K562 (cell line): ENCODE data around the gene FMNL3. TPM values are rescaled to one million over a fixed set of nuclear protein-coding genes. Genes with fewer than 3 reads are reported as not detected.
A peak's percentile ranks its signal among the peaks of the same experiment; 100 is the strongest.

ENCODE experiments used
- BCL6 ChIP-seq: fragments of 250-450 bp; sonication (Bioruptor Pico); IDR thresholded peaks from 2 replicates; pipeline ENCODE4 v1.4.0; 2020
- BRF2 ChIP-seq: IDR thresholded peaks from 3 replicates; pipeline ENCODE4 v1.6.1; 2011; ENCODE audit warnings: borderline replicate concordance, mild to moderate bottlenecking; ENCODE audit not compliant: insufficient read length, insufficient read depth
- DMBX1 ChIP-seq: fragments of 250-450 bp; sonication (Bioruptor Pico); IDR thresholded peaks from 2 replicates; pipeline ENCODE4 v1.8.0; 2022; ENCODE audit warnings: inconsistent platforms, mild to moderate bottlenecking, moderate library complexity, borderline replicate concordance
- JUND ChIP-seq, 2 experiments: IDR thresholded peaks; 2 replicates in 1 of 2; 3 replicates in 1 of 2; pipeline ENCODE4 v1.6.1; 2011; ENCODE audit warnings: borderline replicate concordance in 2 of 2, low read depth in 2 of 2, low read length in 2 of 2, improper control_type of control experiment in 1 of 2, missing biosample characterization in 1 of 2, missing genetic modification characterization in 1 of 2, missing genetic modification reagents in 1 of 2
- MBD2 ChIP-seq: sonication (generic); IDR thresholded peaks from 2 replicates; pipeline ENCODE4 v1.6.1; 2016; ENCODE audit warnings: low read depth, borderline replicate concordance
- MED1 ChIP-seq: sonication (generic); formaldehyde crosslinking; IDR thresholded peaks from 2 replicates; pipeline ENCODE4 v1.8.1; 2023; ENCODE audit warnings: missing genetic modification reagents, borderline replicate concordance
- PCBP2 ChIP-seq: fragments of 200-400 bp; formaldehyde crosslinking; IDR thresholded peaks from 2 replicates; pipeline ENCODE4 v1.6.1; 2018; ENCODE audit warnings: low read length, low read depth, mild to moderate bottlenecking, moderate library complexity; ENCODE audit not compliant: poor library complexity, severe bottlenecking
- POLR2G ChIP-seq: fragments of 200-400 bp; formaldehyde crosslinking; IDR thresholded peaks from 2 replicates; pipeline ENCODE4 v1.6.1; 2017; ENCODE audit warnings: low read depth, mild to moderate bottlenecking, antibody characterized with exemption, low read length, moderate library complexity
- SMAD4 ChIP-seq: fragments of 250-450 bp; sonication (Bioruptor Pico); conservative IDR thresholded peaks from 2 replicates; pipeline ENCODE4 v1.8.0; 2021; ENCODE audit warnings: inconsistent platforms, mild to moderate bottlenecking, moderate library complexity
- ZBTB1 ChIP-seq: sonication (generic); formaldehyde crosslinking; IDR thresholded peaks from 2 replicates; pipeline ENCODE4 v1.8.1; 2023; ENCODE audit warnings: missing genetic modification reagents, low read depth, mild to moderate bottlenecking, borderline replicate concordance
- ZFP36 ChIP-seq: fragments of 150-350 bp; IDR thresholded peaks from 2 replicates; pipeline ENCODE4 v1.6.1; 2018; ENCODE audit warnings: low read length, low read depth; ENCODE audit not compliant: partially characterized antibody
- ZFP91 ChIP-seq: sonication (generic); formaldehyde crosslinking; IDR thresholded peaks from 2 replicates; pipeline ENCODE4 v1.8.0; 2022; ENCODE audit warnings: mild to moderate bottlenecking, missing genetic modification reagents
- ZNF12 ChIP-seq: sonication (generic); formaldehyde crosslinking; IDR thresholded peaks from 2 replicates; pipeline ENCODE4 v1.4.0; 2020; ENCODE audit warnings: mild to moderate bottlenecking, missing genetic modification reagents
- ZNF253 ChIP-seq: fragments of 250-450 bp; sonication (Bioruptor Pico); conservative IDR thresholded peaks from 2 replicates; pipeline ENCODE4 v1.6.1; 2021; ENCODE audit warnings: mild to moderate bottlenecking
- ZZZ3 ChIP-seq: fragments of 450-650 bp; IDR thresholded peaks from 2 replicates; pipeline ENCODE4 v1.6.1; 2016; ENCODE audit warnings: antibody characterized with exemption, mild to moderate bottlenecking, moderate library complexity
- polyA plus RNA-seq, 8 experiments: library from polyadenylated mRNA; depleted of rRNA in 4 of 8; stranded (reverse) in 5 of 8; unstranded in 3 of 8; fragments of >200 nt; fragmentation: Nextera tagmentation in 2 of 8; fragmentation: Illumina TruSeq in 1 of 8; extraction: Ambion mirVana in 2 of 8; extraction: Trizol in 1 of 8; gene quantifications; 2 replicates each; pipeline versions ENCODE4 v1.2.1 to v1.2.3, GENCODE V29; 2011 to 2014; ENCODE audit warnings: inconsistent platforms in 1 of 8, missing spikeins in 1 of 8
- total RNA-seq, 7 experiments: library from RNA; depleted of rRNA in 6 of 7; stranded (reverse); fragments of >200 nt in 6 of 7; fragmentation: Illumina TruSeq in 2 of 7; extraction: Trizol in 2 of 7; gene quantifications; 2 replicates each; pipeline versions ENCODE4 v1.2.1 to v1.2.3, GENCODE V29; 2011 to 2021; ENCODE audit warnings: low replicate concordance in 1 of 7
- TF ChIP-seq, protein P1 (sequence below), 3 experiments: fragments of 200-800 bp in 1 of 3; sonication (Bioruptor generic) in 1 of 3; sonication (generic) in 1 of 3; formaldehyde crosslinking in 1 of 3; IDR thresholded peaks; 2 replicates each; pipeline versions ENCODE4 v1.6.1 to v1.8.0; 2016 to 2022; ENCODE audit warnings: mild to moderate bottlenecking in 2 of 3, missing compliant biosample characterization in 2 of 3, missing genetic modification characterization in 2 of 3, missing genetic modification reagents in 1 of 3
- TF ChIP-seq, protein P2 (sequence below), 2 experiments: IDR thresholded peaks; 2 replicates each; pipeline ENCODE4 v1.6.1; 2011; ENCODE audit warnings: borderline replicate concordance in 1 of 2, control low read depth in 1 of 2, low read depth in 1 of 2, low read length in 1 of 2, mild to moderate bottlenecking in 1 of 2, mixed read lengths in 1 of 2, moderate library complexity in 1 of 2; ENCODE audit not compliant: insufficient read depth in 1 of 2, insufficient read length in 1 of 2, poor library complexity in 1 of 2, severe bottlenecking in 1 of 2; ENCODE audit errors: extremely low read depth in 1 of 2
- TF ChIP-seq, protein P3 (sequence below): sonication (generic); formaldehyde crosslinking; IDR thresholded peaks from 2 replicates; pipeline ENCODE4 v1.9.0; 2022; ENCODE audit warnings: mild to moderate bottlenecking, missing genetic modification reagents

The FMNL3 gene
- total and polyA plus RNA-seq, 9 of the 15 experiments (the other 6 are each of a cell fraction or from before 2014, with no cell fraction given) = 0.49 to 14.4 (median 6.8) TPM

- TF ChIP-seq, protein P1, sequence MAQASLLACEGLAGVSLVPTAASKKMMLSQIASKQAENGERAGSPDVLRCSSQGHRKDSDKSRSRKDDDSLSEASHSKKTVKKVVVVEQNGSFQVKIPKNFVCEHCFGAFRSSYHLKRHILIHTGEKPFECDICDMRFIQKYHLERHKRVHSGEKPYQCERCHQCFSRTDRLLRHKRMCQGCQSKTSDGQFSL (CRISPR knock-in tag; IDR thresholded peaks at IDR 0.05) = peak; percentile 64; the same call in 1 of the 2 replicates
- TF ChIP-seq, protein P1 (tag; IDR thresholded peaks at IDR 0.05) = no peak
- TF ChIP-seq BCL6 (CRISPR knock-in tag) (no peak), POLR2G (peak; percentile 92), PCBP2 (no peak), ZFP91 (CRISPR knock-in tag) (no peak), MED1 (no peak), SMAD4 (CRISPR knock-in tag) (peak; percentile 16), JUND (IDR thresholded peaks at IDR 0.05; ENCODE audit: borderline replicate concordance, low read depth, low read length) (peak; percentile 86), JUND (tag; IDR thresholded peaks at IDR 0.05; ENCODE audit: borderline replicate concordance, low read depth, low read length) (peak; percentile 54; the same call in 1 of the 3 replicates), ZZZ3 (0 out of 2 replicates have a peak, but pooled peaks have one; percentile 16), BRF2 (no peak), ZFP36 (no peak), ZBTB1 (CRISPR knock-in tag) (peak; percentile 65; the same call in 1 of the 2 replicates), ZNF253 (no peak), MBD2 (no peak), ZNF12 (peak; percentile 25; the same call in 1 of the 2 replicates), DMBX1 (no peak)
- TF ChIP-seq, protein P2, sequence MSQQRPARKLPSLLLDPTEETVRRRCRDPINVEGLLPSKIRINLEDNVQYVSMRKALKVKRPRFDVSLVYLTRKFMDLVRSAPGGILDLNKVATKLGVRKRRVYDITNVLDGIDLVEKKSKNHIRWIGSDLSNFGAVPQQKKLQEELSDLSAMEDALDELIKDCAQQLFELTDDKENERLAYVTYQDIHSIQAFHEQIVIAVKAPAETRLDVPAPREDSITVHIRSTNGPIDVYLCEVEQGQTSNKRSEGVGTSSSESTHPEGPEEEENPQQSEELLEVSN (IDR thresholded peaks at IDR 0.05; ENCODE audit: borderline replicate concordance in 1 of 2, extremely low read depth in 1 of 2, insufficient read depth in 1 of 2, insufficient read length in 1 of 2, low read depth in 1 of 2, low read length in 1 of 2, poor library complexity in 1 of 2, severe bottlenecking in 1 of 2) = peak; percentile 61 to 87
- TF ChIP-seq, protein P3, sequence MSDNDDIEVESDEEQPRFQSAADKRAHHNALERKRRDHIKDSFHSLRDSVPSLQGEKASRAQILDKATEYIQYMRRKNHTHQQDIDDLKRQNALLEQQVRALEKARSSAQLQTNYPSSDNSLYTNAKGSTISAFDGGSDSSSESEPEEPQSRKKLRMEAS (CRISPR knock-in tag) = peak; percentile 63
Measured at GRCh38 chr12:49741882-49742620, 34.8 kb upstream of the FMNL3 start (continued).
